HUDEP-2 (cell line): Measurements from ENCODE around the gene OR2T8.

Source experiments
- DNase-seq, 76 experiments: peaks; one replicate each; lab custom pipeline; 2025; ENCODE audit not compliant: unreplicated experiment in 76 of 76; lab: John Stamatoyannopoulos, UW

Gene OR2T8, protein sequence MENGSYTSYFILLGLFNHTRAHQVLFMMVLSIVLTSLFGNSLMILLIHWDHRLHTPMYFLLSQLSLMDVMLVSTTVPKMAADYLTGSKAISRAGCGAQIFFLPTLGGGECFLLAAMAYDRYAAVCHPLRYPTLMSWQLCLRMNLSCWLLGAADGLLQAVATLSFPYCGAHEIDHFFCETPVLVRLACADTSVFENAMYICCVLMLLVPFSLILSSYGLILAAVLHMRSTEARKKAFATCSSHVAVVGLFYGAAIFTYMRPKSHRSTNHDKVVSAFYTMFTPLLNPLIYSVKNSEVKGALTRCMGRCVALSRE

DNA sequence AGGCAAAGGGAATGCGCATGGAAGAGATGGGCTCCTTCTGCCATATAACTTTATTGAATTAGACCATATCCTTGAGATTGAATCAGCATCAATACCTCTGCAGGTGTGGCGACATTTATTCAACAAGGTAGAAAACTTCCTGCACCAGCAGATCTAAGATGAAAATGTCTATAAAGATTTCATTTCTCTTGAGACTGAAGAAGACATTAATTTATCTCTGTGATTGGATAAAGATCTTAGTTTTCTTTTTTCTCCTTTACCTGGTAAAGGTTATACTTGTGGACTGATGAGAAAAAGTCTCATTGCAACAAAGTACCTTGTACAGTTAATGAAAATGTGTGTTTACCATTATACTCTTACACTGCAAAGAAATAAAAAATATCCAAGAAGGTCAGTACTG, at the start of gene OR2T8:
OR2T8 (plus strand) TSS at position 301 of the 400 bp plus-strand sequence. CDS start 766 bp downstream, outside the sequence.
- no peak for DNase-seq

DNA sequence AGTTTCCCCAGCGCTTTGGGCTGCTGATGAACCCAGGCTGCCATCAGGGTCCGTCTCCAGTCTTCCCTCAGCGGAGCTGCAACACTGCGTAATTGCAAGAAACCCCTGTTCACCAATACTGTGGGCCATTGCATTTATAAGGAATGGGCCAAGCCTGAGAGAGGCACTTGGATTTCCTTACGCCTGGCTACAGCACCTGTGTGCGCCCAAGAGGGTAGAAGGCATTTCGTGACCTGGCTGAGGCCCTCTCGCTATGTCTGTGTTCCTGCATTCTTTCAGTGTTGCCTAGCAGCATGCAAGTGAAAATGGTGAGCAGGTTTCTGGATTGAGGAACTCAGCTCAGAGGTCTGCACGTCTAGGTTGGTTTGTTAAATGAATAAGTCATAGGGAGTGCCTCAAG, 36.7 kb upstream of the OR2T8 start:
- no peak for DNase-seq

DNA sequence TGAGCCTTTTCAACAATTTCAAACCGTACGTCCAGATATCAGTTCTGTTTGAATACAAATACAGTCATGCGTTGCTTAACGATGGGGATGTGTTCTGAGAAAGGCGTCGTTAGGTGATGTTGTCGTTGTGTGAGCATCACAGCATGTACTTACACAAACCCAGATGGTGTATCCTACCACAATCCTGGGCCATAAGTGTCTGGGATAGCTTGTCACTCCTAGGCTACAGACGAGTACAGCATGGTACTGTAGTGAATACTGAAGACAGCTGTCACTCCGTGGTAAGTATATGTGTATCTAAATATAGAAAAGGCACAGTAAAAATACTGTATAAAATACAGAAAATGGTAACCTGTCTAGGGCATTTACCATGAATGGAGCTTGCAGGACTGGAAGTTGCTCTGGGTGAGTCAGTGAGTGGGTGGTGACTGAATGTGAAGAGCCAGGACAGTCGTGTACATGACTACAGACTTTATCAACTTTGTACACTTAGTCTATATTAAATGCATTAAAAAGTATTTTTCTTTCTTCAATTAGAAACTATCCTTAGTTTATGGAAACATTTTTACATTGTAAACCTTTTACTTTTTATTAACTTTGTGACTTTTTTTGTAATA, 35.1 kb upstream of the OR2T8 start:
- peak in 24 of 76 experiments; percentile 1 to 47 (median 21) for DNase-seq

DNA sequence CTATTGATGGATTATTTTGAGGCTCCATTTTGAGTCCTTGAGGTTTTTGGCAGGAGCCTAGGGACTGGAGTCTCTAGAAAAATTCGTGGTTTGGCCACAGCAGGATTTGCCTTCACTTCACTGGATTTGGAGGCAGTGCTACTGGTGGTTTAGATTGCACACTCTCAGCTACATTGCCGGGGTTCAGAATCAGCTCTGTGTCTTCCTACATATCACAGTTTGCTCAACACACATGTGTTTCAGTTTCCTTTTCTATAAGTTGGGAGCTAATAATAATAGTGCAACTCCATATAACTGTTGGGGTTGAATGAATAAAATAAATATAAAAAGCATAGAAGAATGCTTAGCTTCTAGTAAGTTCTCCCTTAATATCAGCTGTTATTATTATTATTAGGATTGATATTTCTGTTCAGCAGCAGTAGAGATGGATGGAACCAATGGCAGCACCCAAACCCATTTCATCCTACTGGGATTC, 24.9 kb upstream of the OR2T8 start, which contains the start of gene OR2W3:
OR2W3 (plus strand) TSS at position 425 of the 475 bp plus-strand sequence; CDS start at position 425, 0 bp downstream.
- DNase-seq = no peak

DNA sequence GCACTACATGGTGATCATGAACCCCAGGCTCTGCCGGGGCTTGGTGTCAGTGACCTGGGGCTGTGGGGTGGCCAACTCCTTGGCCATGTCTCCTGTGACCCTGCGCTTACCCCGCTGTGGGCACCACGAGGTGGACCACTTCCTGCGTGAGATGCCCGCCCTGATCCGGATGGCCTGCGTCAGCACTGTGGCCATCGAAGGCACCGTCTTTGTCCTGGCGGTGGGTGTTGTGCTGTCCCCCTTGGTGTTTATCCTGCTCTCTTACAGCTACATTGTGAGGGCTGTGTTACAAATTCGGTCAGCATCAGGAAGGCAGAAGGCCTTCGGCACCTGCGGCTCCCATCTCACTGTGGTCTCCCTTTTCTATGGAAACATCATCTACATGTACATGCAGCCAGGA, 24.1 kb upstream of the OR2T8 start:
- DNase-seq = no peak

DNA sequence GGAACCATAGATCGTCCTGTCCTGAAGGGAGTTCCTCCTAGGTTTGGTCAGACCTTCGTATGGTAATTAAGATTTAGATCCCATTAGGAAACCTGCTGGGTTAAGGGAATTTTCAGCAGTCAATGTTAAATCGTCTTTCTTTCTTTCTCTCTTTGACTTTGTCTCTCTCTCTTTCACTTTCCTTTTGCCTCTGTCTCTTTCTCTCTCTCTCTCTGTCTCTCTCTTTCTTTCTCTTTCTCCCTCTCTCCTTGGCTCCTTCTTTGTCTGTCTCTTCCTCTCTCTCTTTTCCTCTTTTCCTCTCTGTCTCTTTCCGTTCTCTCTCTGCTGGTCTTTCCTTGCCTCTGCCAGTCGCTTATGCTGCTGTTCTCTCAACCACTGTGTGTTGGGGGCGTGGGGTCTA, 15.9 kb upstream of the OR2T8 start:
- DNase-seq = no peak

DNA sequence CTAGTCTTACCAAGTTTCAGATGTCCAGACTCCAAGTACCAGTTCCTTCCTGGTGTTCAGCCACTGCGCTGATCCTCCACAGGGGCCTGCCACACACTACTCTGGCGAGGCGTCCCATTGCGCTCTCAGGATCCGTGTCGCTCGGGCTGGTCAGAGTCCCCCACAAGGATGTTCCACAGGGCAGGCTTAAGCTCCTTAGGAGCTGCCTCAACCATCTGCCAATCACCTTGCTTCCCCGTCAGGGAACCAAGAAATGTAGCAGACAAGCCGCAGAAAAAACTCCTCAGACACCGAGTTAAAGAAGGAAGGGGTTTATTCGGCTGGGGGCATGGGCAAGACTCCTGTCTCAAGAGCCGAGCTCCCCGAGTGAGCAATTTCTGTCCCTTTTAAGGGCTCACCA, 14.9 kb upstream of the OR2T8 start:
- DNase-seq = no peak

DNA sequence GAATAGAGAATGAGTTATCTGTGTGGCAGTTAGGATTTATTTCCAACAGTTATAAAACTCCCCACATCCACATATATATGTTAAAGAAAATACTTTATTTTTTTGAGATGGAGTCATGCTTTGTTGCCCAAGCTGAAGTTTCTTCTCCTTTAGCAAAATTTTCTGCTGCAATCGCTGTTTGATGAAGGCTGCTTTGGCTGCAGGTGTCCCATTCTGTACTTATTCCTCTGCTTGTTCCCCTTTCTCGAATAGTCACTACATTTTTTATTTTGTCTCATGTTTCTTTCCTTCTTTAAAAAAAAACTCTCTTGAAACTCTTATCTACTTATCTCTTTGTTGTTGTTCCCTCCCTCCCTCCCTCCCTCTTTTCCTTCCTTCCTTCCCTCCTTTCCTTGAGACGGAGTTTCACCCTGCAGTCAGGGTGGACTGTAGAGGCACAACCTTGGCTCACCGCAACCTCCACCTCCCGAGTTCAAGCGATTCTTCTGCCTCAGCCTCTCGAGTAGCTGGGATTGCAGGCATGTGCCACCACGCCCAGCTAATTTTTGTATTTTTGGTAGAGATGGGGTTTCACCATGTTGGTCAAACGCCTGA, 14.0 kb upstream of the OR2T8 start:
- DNase-seq = peak in 13 of 76 experiments; percentile 5 to 41 (median 17)

DNA sequence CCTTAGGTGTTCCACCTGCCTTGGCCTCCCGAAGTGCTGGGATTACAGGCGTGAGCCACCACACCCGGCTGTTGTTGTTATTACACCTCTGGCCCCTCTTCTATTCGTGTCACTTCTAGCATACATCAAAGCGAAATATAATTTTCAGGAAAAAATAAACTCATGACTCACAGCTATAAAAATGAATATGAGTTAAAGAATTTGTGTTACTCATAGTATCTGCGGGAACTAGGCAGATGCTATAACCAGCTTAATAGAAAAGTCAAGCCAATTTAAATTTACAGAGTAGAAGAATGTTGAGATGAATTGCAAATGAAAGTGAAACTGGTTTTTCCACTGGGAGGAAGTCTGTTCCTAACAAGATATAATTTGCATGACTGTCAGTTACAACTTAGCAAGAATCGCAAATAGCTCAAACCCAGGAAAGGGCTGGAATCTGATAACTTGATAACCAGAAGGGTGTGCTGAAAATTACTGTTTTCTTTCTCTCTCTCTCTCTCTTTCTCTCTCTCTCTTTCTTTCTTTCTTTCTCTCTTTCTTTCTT, 13.5 kb upstream of the OR2T8 start:
- DNase-seq = peak in 32 of 76 experiments; percentile 11 to 83 (median 52)

DNA sequence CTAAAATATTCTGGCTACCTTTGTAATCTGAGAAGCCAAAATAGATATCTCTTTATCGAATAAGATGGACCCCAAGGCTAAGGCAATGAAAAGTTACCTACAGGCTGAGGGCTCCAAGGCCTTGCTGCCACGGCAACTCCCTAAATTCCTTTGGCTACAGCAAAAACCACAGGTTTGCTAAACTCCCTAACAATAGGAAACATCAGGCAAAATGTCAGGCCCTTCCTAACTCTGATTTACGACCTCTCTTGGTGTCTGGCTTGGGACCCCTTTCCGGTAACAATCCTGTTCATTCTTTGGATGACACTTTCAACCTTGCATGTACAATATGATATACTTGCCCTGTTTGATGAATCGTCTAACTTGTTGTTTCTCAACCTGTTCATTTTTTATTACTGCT, 11.3 kb upstream of the OR2T8 start:
- no peak for DNase-seq

DNA sequence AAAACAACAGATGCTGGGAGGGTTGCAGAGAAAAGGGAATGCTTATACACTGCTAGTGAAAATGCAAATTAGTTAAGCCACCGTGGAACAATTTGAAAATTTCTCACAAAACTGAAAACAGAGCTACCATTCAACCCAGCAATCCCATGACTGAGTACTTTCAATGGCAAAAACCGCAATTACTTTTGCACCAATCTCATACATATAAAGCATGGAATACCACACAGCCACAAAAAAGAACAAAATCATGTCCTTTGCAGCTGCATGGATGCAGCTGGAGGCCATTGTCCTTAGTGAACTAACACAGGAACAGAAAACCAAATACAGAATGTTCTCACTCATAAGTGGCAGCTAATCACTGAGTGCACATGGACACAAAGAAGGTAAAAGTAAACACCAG, 6.3 kb upstream of the OR2T8 start:
- no peak for DNase-seq

DNA sequence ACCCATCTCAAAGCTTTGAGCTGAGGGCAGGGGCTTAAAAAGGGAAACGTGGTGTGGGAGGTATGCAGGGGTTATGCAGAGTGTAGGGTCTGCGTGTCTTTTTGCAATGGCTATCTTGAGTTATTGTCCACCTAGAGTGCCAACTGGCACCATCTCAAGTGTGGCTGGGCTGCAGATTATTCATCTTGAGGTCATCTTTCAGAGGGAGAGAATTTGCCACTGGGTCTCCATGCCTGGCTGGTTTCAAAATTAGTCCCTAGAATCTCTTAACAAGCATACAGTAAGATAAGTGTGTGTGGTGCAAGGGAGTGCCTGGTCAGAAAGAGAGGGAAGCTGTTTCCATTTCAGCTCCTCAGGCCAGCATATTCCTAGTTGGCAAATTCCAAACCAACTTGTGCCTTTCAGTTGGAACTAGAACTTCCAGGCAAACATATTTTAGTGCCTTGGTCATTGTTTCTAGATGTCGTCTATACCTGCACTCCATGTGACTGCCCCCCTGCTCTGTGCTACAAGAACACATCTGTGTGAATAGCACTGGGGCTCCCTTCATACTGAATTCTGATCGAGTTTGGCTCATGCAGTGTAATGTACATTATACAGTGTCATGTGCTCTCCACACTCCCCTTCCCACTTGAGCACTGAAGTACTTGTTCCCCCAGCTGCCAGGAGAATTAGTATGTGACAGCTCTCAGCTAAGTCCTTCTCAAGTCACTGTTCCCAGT, 5.0 kb upstream of the OR2T8 start:
- peak in 12 of 76 experiments; percentile 2 to 43 (median 16) for DNase-seq

DNA sequence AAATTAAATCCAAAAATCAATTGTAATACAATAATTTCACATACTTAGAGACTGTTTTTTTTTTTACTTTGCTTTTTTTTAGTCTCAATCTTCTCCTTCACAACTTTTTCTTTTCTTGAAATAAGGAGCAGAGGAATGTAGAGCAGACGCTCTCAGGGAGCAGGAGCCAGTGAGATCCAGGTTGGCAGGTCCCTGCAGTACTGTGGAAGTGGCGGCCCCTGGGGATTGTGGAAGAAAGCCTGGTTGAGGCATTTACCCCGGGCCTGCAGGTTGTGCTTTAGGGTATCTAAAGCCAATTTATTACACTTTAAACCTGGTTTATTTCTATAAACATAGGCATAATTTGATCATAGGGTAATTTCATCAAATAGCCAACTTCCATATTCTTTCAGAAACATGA, 3.9 kb downstream of the OR2T8 start:
- DNase-seq = no peak

DNA sequence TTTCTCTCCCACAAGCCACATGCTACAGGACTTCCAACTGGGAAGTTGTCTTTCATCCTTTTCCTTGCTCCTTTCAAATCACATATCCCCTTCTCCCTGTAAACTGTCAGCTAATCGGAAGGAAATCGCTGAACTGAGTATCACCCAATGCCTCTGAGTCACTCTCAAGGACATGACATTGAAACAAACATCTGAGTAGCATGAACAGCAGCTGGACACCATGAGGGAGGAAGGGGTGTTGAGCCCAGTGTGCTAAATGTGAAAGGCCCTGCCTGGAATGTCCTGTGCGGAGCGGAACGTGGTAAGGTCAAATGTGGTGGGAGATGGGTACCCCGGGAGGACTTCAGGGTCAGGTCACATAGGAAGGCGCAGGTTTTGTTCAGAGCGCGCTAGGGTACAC, 4.8 kb downstream of the OR2T8 start, which contains the start of gene OR2AJ1:
OR2AJ1 (plus strand) TSS at position 22 of the 400 bp plus-strand sequence. CDS start 8,880 bp downstream, outside the sequence.
- DNase-seq = no peak

DNA sequence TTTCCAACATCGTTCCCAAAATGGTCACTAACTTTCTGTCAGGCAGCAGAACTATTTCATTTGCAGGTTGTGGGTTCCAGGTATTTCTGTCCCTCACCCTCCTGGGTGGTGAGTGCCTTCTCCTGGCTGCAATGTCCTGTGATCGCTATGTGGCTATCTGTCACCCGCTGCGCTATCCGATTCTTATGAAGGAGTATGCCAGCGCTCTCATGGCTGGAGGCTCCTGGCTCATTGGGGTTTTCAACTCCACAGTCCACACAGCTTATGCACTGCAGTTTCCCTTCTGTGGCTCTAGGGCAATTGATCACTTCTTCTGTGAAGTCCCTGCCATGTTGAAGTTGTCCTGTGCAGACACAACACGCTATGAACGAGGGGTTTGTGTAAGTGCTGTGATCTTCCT, 13.9 kb downstream of the OR2T8 start:
- no peak for DNase-seq

DNA sequence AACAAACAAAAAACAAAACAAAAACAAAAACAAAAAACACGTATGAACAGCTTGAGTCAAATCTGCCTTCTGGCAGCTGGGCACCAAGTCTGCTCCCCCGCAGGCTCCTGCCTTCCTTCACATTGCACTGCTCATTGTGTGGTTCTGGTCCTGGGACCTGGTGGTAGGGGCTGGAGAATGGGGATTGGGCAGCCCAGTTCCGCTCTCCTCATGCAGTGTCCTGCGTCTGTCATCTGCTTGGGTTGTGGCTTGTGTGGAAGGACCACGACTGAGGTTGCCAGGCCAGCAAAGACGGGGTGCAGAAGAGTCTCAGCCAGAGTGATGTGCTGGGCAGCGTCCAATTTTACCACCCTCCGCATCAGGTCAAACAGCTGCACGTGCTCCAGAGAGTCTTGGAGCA, 15.7 kb downstream of the OR2T8 start:
- DNase-seq = no peak

DNA sequence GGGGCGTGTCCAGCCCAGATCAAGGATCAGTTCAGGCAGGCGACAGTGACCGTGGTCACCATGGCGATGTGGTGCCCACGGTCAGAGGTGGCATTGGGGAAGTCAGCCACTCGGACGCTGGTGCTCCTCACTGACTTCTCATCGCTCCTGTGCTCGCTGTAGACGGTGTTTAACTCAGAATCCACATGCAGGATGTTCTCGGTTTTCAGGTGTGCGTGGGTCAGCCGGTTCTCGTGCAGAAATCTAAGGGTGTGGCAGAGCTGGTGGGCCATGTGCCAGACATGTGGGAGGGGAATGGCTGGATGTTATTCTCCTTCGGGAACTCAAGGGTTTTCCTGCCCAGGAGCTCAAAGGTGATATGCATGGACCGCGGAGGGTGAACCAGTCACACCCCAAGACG, 16.4 kb downstream of the OR2T8 start:
- DNase-seq = no peak

DNA sequence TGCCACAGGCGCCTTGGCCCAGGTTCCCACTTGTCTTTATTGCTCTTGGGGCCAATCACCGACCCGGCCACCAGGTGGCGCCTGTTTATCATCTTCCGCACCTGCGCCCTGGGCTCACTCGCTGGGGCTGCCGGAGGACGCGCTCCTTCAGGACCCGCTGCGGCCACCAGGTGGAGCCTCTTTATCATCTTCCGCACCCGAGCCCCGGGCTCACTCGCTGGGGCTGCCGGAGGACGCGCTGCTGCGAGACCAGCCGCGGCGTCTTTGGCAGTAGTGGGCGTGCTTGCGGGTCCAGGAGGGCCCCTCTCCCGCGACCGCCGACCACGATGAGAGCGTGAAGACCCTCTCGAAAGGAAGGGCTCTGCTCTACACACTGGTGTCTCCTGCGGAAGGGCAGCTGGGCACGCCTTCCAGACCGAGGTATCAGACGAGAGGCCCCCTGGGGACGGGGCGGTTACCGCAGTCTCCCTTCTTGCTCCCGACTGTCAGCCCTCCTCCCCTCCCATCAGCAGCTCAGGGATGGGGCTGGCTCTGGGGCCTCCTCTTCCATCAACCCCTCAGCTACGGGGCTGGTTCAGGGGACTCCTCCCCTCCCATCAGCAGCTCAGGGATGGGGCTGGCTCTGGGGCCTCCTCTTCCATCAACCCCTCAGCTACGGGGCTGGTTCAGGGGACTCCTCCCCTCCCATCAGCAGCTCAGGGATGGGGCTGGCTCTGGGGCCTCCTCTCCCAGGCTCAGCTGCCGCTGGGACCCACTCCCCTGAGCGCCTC, 17.1 kb downstream of the OR2T8 start:
- peak; percentile 16 to 98 (median 92) for DNase-seq

DNA sequence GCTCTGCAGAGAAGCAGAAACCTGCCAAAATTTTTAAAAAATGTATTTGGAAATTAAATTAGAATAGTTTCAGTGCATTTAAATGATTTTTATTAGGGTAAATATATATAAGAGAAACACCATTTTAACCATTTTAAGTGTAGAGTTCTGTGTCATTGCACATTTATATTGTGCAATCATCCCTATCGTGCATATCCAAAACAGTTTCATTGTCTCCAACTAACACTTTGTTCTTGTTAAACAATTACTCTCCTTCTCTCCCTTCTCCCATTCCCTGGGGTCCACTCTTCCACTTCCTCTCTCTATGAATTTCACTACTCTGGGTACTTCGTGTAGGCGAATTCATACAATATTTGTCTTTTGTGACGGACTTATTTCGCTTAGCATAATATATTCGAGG, 22.6 kb downstream of the OR2T8 start:
- no peak for DNase-seq

DNA sequence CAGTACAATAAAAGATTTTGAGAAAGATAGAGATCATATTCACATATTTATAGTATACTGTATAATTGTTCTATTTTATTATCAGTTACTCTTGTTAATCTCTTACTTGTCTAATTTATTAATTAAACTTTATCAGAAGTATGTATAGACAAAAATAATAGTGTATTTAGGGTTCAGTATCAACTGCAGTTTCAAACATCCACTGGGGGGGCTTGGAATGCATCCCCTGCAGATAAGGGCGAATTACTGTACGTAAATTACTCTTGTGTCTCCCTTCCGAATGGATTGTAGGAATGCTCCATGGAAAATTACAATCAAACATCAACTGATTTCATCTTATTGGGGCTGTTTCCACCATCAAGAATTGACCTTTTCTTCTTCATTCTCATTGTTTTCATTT, 28.5 kb downstream of the OR2T8 start, which contains the start of gene OR2L8:
OR2L8 (plus strand) TSS at position 301 of the 400 bp plus-strand sequence; CDS start at position 301, 0 bp downstream.
- DNase-seq = no peak
